Spleen (tissue), 7 donors: Measurements from ENCODE around the gene ALDH1L1.

ENCODE experiments used
- POLR2A ChIP-seq, 3 donors: fragments of 450-650 bp; IDR thresholded peaks; one replicate each; pipeline ENCODE4 v1.5.1; 2017; ENCODE audit warnings: antibody characterized with exemption in 3 of 3, mild to moderate bottlenecking in 1 of 3
- TF ChIP-seq, protein P1 (sequence below), 11 experiments: fragments of 200-600 bp in 7 of 11; fragments of 450-650 bp in 4 of 11; sonication (generic) in 4 of 11; IDR thresholded peaks in 8 of 11; conservative IDR thresholded peaks in 3 of 11; 1 replicate in 7 of 11; 2 replicates in 4 of 11; pipeline versions ENCODE4 v1.4.0 to v1.8.0; 2016 to 2021; ENCODE audit warnings: antibody characterized with exemption in 11 of 11, inconsistent platforms in 4 of 11, mild to moderate bottlenecking in 1 of 11
- donor health status: DM: no; HTN: no; CAD: no; lungs with moderate emphysema.
- donor health status: DM: no; HTN: no; CAD: no.
- donor health status: DM: no; HTN: no; CAD: no.

DNA sequence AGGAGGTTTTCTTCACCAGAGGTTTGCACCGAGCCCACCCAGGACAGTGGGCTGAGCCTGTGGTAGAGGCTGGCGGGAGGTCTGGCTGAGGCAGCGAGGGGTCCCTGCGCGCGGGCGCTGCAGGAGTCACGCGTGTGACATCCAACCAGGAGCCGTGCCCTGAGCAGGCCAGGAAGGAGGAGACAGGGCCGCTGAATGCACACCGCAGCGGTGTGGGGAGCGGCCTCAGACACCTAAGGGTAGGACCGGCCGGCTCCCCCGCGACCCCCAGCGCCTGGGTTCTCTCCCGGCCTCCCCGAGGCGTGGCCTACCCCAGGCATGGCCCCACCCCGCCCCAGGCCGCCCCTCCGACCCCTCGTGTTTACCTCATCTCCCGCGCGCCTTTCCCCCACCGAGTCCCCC, 96.9 kb downstream of the ALDH1L1 start:
- no peak for TF ChIP-seq POLR2A (IDR thresholded peaks at IDR 0.05)
- TF ChIP-seq, protein P1, sequence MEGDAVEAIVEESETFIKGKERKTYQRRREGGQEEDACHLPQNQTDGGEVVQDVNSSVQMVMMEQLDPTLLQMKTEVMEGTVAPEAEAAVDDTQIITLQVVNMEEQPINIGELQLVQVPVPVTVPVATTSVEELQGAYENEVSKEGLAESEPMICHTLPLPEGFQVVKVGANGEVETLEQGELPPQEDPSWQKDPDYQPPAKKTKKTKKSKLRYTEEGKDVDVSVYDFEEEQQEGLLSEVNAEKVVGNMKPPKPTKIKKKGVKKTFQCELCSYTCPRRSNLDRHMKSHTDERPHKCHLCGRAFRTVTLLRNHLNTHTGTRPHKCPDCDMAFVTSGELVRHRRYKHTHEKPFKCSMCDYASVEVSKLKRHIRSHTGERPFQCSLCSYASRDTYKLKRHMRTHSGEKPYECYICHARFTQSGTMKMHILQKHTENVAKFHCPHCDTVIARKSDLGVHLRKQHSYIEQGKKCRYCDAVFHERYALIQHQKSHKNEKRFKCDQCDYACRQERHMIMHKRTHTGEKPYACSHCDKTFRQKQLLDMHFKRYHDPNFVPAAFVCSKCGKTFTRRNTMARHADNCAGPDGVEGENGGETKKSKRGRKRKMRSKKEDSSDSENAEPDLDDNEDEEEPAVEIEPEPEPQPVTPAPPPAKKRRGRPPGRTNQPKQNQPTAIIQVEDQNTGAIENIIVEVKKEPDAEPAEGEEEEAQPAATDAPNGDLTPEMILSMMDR (IDR thresholded peaks at IDR 0.05 in 8 of 11, conservative IDR thresholded peaks at IDR 0.05 in 3 of 11): no peak
